Measurements from ENCODE around the gene TCAIM. TPM values are rescaled to one million over a fixed set of nuclear protein-coding genes. Genes with fewer than 3 reads are reported as not detected.

The TCAIM gene
- total RNA-seq = 19.9 and 26.1 TPM in 2 replicates

GRCh38 chr3:44338010-44338827 is at the start of gene TCAIM:
Gene TCAIM (plus strand): TSS chr3:44338766. CDS start chr3:44354783, 16,017 bp downstream.

Other genes starting within 250 kb of the TCAIM start
- not detected in 2 replicates for gene TOPAZ1, start 96.9 kb upstream of the TCAIM start, total RNA-seq
- gene ZNF445, start 138.9 kb downstream of the TCAIM start, total RNA-seq = 6.6 and 8.2 TPM in 2 replicates
- gene ZKSCAN7, start 216.4 kb downstream of the TCAIM start, total RNA-seq = 3.7 and 5.5 TPM in 2 replicates
- 0.20 and 1.8 TPM in 2 replicates for gene ZNF660, start 246.2 kb downstream of the TCAIM start, total RNA-seq

Data from subcutaneous preadipocyte (primary cell).